Measurements from ENCODE around the gene TMOD1.
A peak's percentile ranks its signal among the peaks of the same experiment; 100 is the strongest.

TMOD1 gene

DNA sequence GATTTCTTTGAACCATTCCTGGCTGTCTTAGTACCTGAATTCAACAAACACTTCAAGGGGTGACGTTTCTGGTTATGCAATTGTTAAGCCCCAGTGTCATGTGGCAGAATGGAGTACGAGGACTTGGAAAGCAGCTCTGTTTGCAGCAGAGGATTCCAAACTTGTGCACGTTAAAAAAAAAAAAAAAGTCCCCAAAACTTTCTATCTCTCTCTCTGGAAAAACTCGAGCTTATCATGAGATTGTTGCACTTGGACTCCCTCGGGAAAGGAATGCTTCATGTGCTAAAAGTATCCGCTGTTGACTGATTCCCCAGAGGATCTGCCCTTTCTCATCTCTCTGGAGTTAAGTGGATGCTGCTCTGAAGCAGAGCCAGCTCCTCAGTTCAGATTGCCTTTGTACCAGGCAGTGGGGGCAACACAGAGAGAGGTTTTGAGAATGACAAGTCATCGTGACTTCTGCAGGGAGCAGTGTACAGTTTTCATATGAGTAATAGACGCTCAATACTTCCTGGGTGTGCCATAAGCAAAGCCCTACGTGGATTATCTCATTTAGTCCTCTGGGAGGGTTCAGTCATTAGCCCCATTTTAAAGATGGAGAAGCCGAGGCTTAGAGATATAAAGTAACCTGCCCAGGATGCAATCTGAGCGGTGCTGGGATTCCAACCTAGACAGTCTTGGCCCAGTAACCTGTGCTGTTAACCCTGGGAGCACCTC lies 28.1 kb downstream of the TMOD1 start:
- peak; percentile 68 for DNase-seq (ENCODE audit: low spot score)
- TF ChIP-seq, protein P1, sequence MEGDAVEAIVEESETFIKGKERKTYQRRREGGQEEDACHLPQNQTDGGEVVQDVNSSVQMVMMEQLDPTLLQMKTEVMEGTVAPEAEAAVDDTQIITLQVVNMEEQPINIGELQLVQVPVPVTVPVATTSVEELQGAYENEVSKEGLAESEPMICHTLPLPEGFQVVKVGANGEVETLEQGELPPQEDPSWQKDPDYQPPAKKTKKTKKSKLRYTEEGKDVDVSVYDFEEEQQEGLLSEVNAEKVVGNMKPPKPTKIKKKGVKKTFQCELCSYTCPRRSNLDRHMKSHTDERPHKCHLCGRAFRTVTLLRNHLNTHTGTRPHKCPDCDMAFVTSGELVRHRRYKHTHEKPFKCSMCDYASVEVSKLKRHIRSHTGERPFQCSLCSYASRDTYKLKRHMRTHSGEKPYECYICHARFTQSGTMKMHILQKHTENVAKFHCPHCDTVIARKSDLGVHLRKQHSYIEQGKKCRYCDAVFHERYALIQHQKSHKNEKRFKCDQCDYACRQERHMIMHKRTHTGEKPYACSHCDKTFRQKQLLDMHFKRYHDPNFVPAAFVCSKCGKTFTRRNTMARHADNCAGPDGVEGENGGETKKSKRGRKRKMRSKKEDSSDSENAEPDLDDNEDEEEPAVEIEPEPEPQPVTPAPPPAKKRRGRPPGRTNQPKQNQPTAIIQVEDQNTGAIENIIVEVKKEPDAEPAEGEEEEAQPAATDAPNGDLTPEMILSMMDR (IDR thresholded peaks at IDR 0.05; ENCODE audit: extremely low read depth, missing control alignments): no peak

DNA sequence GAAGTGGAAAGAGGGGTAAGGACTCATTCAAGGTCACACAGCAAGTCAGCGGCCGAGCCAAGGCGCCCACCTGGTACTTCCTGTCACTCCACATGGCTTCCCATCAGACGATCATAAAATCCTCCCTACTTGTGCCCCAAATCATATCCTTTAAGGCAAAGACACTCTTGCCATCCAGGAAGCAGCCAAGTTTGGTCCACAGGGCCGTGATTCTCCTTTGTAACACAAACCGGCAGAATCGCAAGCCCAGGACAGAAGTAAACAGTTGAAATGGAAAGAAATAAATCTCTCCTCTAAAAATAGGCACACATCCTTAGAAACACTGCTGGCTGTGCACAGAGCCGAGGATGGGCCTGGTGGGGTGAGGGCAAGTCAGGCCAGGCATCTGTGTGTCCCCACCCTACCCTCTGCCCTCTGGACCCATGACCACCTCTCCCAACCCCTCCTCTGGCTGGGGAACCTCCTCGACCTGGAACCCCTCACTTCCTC lies 30.5 kb downstream of the TMOD1 start:
- no peak for DNase-seq (ENCODE audit: low spot score)
- TF ChIP-seq, protein P1 (IDR thresholded peaks at IDR 0.05; ENCODE audit: extremely low read depth, missing control alignments): no peak

DNA sequence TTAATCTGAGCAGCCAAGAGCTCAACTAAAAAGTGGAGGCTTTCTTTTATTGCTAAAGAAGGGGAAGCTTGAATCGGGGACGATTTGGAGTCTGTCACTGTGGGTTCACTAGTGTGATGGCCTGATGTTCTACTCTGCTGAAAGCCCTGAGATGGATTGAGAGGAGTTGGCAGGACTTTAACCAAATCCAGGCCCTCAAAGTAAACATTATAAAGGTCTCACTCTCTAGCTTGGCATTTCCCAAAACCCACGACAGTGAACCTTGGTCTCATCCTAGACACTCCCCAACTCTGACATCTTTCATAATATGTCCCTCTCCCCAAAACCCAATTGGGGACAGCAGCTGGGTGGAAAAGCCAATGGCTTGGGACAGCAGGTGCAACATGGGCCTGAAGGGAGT lies 32.7 kb downstream of the TMOD1 start:
- TF ChIP-seq, protein P1 (IDR thresholded peaks at IDR 0.05; ENCODE audit: extremely low read depth, missing control alignments): no peak
- no peak for DNase-seq (ENCODE audit: low spot score)

DNA sequence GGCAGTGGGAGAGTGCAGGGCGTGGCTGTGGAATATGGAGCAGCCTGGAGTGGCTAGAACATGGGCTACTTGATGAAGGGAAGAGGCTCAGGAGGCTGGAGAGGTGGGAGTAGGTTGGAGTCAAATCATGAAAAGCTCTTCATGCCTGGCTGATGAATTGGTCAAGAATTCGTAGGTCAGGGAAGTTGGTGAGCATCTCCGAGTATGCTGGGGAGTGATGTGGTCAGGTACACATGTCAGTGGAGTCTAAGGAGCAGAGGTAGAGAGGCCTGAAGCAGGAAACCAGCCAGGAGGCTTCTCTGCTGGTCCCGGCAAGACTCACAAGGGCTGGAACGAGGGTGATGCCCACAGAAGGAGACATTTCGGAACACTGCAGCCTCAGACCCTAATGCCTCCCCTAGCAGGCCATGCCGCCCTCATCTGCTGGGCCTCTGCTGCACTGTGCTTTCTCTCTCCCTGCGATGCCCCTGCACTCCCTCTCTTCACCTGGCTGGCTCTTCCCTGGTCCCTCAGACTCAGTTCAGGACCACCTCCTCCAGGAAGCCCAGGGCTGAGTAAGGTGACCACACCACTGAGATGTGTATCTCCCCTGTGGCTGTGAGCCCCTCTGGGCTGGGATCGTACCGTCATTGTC lies 33.6 kb downstream of the TMOD1 start:
- DNase-seq (ENCODE audit: low spot score): no peak
- TF ChIP-seq, protein P1 (IDR thresholded peaks at IDR 0.05; ENCODE audit: extremely low read depth, missing control alignments): no peak

DNA sequence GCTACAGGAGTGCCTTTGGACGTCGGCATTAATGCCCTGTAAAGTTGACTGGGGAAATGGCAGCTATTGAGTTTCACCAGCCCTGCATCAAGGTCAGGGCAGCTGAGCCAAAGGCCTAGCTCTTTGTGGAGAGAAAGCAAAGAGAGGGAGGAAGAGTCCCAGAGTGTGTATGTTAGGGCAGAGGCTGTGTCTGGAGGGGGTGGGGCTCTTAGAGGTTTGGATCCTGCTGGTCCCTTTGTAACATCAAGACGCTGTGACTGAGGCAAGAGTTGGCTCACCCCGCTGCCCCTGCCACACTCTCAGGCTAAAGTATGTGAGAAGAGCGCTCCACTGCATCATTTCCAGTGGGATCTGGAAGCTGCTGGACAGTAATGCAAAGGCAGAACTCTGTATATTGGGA lies 34.3 kb downstream of the TMOD1 start:
- DNase-seq (ENCODE audit: low spot score): no peak
- TF ChIP-seq, protein P1 (IDR thresholded peaks at IDR 0.05; ENCODE audit: extremely low read depth, missing control alignments): no peak

DNA sequence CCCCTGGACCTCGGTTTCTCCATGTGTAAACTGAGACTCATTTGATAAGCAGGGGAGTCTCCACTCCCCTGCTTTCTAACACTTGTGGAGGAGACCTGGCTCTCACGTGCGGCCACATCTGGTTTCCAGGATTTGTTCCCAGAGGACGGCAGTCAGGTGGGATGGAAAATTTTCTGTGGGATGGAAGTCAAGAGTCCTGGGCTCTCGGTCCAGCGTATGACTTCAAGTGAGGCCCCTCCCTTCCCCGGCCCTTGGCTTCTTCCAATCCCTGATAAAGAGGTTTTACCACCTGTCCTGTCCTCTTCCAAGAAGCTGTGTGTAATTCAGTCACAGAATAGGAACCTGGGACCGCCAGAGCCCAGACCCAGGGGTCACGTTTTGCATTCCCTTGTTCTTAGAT lies 35.0 kb downstream of the TMOD1 start:
- TF ChIP-seq, protein P1 (IDR thresholded peaks at IDR 0.05; ENCODE audit: extremely low read depth, missing control alignments): no peak
- DNase-seq (ENCODE audit: low spot score): no peak

DNA sequence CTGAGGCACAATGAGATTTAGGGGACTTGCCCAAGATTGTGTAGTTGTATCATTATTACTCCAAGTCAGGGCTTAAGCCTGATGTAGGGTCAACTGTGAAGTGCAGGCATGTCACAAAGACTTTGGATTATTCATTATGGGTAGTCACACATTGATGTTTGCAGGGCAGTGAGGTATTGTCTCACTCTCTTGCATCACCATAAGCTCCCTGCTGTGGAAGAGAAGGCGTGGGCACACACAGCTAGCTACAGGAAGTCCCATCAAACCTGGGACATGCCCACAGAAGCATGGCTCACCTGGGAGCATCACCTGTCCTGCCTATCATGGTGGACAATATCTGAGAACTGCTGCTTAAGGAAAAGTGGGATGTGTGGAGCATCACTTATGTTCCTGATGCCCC lies 42.1 kb downstream of the TMOD1 start:
- no peak for DNase-seq (ENCODE audit: low spot score)
- TF ChIP-seq, protein P1 (IDR thresholded peaks at IDR 0.05; ENCODE audit: extremely low read depth, missing control alignments): no peak
